Measurements from ENCODE around the gene RAB7B.
"Not testable (repeated sequence)": the region's sequence is repeated elsewhere in the genome, so short reads cannot be mapped to it uniquely, and the experiment has no call there.

RAB7B gene

DNA sequence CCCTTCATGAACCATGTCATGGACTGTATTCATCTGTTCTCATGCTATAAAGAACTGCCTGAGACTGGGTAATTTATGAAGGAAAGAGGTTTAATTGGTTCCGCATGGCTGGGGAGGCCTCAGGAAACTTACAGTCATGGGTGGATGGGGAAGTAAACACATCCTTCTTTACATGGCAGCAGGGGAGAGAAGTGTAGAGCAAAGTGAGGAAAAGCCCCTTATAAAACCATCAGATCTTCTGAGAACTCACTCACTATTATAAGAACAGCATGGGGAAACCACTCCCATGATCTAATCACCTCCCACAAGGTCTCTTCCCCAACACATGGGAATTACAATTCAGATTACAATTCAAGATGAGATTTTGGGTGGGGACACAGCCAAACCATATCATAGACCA is 6.6 kb downstream of the RAB7B start:
- DNase-seq (ENCODE audit: low read depth, low spot score): not testable (repeated sequence)

DNA sequence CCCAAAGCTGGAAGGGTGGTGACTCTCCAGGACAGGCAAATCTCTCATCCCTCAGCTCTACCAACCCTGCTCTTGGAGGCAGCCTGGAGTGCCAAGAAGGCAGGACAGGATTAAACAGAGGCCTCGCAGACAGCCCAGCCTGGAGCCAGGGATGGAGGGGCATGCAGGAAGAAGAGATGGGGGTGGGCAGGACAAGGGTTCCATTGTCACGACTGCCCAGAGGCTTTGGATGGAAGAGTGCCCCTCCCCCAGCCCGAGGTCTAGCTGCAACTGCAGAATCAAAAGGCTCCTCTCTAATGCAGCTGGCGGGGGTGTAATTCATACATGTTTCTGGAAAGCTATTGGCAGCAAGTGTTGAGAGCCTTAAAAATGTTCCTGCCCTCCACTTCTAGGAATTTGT is 8.8 kb downstream of the RAB7B start:
- DNase-seq (ENCODE audit: low read depth, low spot score): no peak

DNA sequence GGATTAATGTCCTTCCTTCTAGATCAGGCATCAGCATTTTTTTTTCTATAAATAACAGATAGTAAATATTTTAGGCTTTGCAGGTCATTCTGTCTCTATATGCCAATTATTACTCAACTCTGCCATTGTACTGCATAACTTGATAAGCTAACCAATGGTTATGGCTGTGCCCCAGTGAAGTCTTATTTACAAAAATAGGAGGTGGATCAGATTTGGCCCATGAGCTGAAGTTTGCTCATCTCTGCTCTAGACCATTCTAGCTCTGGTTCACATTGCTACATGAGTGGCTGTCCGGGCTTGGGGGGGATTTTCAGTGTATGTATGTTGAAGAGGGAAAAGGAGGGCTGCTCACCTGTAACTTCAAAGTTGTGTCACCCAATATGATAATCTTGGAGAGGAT is 10.1 kb downstream of the RAB7B start:
- DNase-seq (ENCODE audit: low read depth, low spot score): no peak

DNA sequence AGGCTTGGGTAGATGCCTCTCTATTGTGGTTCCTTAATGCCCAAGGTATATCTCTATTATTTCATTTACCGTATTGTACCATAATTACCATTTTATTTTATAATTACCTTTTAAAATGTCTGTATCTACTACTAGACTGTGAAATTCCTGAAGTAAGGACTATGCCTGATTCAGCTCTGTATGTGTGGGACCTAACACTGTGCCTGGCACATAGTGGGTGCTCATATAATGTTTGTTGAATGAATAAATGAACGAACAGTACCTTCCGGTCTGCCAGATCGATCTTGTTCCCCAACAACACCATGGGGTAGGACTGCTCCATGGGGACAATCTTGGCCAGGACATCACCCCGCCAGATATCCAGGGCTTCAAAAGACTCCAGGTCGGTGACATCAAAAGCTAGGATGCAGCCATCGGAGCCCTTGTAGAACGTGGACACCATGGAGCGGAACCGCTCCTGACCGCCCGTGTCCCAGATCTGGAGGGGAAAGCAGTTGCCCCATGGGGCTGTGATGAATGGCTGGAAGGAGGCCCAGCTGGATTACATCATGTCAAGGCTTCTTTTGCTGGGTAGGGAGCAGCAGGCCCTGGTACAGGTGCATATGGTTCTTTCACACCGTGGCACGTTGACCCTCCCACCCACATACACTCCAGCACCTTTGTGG is 10.8 kb downstream of the RAB7B start:
- no peak for DNase-seq (ENCODE audit: low read depth, low spot score)

DNA sequence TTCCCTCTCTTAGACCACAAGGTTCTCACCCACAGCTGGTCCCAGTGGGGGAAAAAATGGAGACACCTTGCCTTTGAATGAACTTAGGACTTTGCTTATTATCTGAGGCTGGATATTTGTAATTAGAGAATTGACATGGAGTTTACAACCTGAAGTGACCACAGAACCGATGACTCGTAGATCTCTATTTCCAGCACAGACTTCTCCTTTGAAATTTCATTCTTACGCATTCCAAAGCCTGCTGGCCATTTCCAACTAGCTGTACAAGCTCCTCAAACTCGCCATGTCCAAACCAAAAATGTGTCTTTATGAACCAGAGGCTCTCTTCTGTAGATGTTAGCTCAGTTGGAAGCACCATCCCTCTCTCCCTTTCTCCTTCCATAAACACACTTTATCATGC is 12.0 kb downstream of the RAB7B start:
- DNase-seq (ENCODE audit: low read depth, low spot score): no peak

DNA sequence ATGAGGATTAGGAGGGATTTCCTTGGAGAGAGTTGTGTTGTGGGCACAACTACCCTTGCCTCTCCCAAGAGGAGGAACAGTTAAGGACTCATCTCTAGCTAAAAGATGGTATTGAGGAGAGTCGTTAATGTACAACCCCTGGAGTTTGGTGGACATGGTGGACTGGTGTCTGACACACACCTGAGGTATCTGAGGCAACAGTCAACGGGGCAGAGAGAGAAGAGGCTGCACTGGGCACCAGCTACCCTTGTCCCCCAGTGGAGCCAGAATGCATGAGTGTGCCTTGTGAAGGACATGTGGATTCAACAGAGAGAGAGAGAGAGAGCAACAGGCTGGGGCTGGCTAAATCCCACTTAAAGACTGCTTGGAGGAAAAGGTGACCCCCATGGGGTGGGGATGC is 13.0 kb downstream of the RAB7B start:
- no peak for DNase-seq (ENCODE audit: low read depth, low spot score)

DNA sequence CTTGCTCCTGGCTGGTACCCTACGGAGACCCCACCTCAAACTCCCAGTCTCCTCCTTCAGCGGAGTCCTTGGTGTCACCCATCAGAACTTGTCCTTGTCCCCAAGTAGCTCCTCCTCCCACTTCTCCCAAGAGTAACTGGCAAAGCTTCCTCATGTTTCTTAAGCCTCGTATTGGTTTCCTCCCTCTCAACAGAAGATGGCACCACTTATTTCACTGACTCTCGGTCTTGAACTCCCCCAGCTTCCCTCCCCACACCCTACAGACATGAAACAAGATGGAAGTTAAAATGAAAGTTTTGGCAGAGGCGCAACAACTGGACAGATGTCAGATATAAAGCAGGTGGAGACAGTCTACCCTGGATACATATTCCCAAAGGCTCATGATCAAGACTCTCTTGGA is 13.4 kb downstream of the RAB7B start:
- DNase-seq (ENCODE audit: low read depth, low spot score): no peak

DNA sequence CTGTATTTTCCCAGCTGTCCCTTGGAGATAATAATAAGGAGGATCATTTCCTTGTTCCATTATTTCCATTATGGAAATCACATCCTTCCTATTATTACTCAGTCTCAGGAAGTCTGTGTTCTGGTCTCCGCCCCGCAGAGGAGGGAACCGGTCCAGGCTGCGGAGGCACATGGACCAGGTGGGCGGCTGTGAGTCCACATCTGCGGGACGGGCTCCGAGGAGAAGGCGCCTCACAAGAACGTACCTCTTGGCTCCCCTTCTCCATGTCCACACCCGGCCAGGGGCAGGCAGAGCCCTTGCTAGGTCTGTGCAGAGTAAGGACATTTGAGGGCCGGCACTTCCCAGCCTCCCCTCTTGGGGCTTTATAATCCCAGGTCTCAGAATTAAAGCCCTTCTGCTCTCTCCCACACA is 14.6 kb downstream of the RAB7B start:
- DNase-seq (ENCODE audit: low read depth, low spot score): no peak

DNA sequence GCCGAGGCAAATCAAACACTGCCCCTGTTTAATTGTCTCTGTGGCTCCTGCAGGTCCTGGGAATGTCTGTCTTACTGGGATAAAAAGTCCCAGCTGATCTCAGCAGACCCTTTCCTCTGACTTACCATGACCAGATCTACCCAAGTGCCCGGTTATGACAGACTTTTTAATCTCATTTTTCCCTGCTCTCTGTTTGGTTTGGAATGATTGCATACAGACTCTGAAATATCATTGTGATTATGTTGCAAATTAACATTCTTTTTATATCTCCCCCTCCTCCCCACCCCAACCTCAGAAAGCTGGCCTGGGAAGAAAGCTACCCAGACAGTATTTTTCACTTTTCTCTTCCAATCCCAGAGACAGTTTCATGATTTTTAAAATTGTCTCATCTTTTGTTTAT is 16.3 kb downstream of the RAB7B start:
- DNase-seq (ENCODE audit: low read depth, low spot score): no peak

DNA sequence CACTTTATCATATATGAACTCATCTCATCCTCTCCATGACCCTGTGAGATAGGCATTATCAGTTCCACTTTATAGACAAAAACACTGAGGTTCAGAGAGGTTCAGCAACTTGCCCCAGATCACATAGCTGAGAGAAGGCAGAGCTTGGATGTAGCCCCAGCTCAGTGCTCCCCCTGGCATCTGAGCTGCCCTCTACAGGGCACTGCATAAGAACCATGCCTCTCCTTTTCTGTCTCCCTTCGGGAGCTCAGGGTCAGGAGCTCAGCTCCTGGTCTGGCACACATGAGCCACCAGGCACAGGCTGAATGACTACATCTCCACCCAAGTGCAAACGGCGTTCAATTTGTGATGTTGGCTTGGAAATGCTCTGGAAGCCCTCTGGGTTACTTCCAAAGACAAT is 16.9 kb downstream of the RAB7B start:
- no peak for DNase-seq (ENCODE audit: low read depth, low spot score)

DNA sequence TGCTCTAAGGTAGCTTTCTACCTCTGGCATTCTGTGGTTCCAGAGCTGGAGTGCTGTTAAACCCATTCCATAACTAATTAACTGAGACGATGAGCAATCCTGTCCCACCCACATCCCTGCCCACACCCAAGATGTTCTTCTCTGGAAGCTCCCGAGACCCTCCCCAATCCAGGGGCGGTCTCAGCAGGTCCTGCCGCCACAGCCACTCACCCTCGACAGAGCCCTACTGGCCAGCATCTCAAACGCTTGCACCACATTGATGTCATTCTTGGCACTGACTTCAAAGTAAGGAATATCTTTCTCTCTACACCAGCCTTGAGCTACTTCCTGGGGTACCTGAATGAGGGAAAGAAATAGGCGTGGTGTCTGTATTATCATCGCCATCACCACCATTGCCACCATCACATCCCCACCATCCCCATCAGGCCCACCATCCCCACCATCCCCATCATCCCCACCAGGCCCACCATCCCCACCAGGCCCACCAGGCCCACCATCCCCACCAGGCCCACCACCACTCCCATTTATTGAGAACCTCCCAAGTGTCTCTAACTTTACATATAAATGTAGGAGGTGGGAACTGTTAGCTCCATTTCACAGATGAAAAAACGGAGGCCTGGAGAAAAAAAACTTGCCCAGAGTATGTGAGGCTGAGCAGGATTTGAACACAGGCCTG is 17.7 kb downstream of the RAB7B start:
- no peak for DNase-seq (ENCODE audit: low read depth, low spot score)

DNA sequence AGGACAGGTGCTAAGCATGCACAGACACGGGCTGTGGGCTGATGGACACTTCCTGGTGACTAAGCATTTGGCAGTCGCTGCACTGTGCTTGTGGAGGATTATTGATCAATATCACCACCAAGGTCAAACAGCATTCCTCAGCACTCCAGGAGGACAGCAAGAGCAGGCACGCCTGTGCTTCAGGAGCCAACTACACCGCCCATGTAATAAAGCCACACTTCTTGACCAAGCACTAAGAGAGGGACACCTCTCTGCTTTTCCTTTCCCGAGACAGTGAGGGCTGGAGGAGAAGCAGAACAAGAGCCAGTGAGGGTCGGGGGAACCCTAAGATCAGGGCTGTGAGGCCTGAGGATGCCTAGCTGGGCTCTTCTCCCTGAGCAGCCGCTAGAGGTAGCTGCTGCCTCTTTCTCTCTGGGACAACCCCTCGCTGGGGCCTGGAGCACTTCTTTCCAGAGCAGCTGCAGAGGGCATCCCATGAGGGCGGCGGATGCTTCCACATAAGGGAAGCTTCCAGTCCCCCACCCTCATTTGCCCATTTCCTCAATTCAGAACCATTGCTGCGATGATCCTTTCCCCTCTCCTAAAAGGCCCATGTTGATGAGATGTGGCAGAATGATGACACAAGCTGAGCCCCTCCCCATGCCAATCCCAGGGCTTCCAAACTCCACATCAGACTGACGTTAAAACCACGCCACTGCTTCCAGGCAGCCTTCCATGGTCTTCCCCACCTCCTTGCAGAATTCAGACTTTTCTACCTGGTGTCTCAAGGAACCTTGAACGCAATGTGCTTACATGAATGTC is 19.1 kb downstream of the RAB7B start:
- DNase-seq (ENCODE audit: low read depth, low spot score): no peak

DNA sequence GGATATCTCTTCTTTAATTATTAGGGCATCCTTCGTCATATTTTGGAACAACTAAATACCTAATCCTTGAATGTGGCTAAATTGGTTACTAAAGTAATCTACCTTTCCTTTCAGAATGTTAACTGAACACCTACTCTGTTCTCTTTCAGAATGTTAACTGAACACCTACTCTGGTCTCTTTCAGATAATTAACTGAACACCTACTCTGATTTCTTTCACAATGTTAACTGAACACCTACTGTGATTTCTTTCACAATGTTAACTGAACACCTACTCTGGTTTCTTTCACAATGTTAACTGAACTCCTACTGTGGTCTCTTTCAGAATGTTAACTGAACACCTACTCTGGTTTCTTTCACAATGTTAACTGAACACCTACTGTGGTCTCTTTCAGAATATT is 21.9 kb downstream of the RAB7B start:
- DNase-seq (ENCODE audit: low read depth, low spot score): no peak

DNA sequence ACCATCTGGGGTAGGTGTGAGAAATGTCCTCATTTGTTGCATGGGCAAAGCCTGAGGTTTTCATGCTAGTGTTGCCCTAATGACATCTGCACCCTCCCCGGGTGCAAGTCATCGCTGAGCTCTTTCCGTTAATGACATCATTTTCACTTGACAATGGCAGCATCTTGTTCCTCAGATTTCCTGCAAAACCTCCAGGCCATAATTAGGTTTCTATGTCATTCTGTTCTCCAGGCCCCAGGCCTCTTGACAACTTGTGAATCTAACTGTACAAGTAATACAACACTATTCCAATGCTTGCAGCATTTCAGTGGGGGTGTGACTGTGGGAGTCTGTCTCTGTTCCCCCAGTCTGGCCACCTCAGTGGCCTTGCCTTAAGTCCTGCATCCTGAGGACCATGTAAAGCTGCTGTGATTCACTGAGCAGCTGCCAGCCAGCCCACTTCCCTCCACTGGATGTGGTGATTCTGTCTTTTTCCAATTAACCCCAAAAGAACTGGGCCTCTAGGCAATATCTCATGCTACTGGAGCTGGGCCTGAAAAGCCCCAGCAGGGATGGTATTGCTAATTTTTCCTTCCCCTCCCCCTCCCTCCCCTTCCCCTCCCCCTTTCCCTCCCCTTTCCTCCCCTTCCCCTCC is 22.8 kb downstream of the RAB7B start:
- DNase-seq (ENCODE audit: low read depth, low spot score): no peak

DNA sequence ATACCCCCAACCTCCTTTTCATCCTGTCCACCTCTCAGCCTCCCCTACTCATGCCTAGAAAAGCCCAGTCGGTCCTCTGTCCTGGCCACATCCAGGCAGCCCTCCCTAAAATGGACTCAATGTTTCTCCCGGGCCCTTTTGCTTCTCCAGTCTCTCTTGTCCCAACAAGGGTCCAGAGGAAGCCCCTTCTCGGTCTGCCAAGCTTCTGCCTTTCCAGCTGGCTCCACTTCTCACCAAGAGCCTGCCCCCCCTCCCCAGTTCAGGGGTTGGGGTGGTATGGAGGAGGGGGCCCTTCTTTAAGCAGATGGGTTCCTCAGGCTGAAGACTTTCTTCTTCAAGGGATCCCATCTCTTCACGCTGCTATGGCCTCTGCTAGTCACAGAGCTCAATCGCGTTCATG is 23.9 kb downstream of the RAB7B start:
- DNase-seq (ENCODE audit: low read depth, low spot score): no peak

DNA sequence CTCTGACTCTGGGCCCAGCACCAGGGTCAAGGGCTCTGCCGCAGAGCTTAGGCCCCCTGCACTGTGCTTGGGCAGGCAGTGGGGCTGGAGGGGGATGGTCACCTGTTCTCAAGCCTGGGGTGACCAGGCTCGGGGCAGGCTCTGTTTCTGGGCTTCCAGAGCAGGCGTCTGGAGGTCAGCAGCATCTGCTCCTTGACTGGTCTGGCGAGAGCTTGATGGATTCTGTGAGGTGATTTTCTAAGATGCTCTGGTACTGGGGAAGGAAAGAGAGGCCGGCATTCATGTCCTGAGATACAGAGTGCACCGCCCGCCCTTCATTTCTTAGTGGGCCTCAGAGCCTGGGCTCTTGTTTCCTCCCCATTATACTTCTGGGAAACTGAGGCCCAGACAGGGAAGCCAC is 24.5 kb downstream of the RAB7B start:
- DNase-seq (ENCODE audit: low read depth, low spot score): no peak

DNA sequence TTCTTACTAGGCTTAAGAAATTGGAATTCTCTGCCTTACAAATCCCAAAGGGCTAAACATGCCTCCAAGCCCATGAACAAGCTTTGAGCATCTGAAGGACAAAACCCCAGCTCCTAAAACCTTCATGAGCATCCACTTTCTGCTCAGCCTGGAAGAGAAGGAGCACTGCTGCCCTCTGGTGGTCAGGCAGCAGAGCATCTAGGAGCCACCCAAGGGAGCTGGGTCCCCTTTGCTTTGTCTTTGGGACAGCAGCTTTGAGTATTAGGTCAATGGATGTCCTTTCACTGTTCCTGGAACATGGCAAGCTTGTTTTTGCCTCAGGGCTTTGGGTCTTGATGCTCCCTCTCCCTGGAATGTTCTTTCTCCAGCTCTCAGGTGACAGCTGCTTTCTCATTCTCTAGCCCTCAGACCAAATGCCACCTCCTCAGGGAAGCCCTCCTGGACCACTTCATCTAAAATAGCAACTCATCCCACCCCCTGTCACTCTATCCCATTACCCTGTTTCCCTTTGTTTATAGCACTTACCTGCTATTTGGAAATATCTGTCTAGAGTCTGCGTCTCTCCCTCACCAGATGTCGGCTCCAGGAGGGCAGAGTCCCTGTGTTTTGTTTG is 25.7 kb downstream of the RAB7B start:
- no peak for DNase-seq (ENCODE audit: low read depth, low spot score)

DNA sequence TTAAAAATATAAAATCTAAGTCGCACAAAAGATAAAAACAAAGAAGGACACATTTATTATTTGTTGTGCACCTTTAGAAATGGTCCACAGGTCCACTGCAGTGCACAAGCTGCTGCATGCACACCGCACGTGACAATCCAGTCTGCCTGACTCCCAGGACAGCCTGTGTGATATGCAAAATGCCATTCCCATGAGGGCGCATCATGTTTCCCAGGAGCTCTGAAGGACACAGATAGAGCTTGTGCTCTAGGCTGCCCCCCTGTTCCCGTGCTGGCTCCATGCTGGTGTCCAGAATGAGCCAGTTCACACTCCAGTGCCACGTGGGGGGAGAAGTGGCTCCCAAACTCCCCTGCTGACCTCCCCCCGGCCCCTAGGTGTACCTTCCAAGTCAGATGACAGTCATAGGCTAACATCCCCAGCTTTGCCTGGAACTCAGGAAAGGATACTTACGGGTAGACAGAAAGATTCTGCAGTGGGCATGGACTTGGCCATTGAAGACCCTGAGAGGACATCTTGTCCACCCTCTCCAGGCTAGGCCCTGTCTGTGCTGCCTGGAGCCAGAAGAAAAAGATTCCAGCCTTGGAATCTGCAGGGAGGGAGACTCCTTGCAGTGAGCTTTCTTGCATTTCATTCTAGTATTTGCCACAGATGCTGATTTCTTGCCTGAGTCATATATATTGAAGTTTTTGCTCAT is 26.3 kb downstream of the RAB7B start:
- DNase-seq (ENCODE audit: low read depth, low spot score): no peak

DNA sequence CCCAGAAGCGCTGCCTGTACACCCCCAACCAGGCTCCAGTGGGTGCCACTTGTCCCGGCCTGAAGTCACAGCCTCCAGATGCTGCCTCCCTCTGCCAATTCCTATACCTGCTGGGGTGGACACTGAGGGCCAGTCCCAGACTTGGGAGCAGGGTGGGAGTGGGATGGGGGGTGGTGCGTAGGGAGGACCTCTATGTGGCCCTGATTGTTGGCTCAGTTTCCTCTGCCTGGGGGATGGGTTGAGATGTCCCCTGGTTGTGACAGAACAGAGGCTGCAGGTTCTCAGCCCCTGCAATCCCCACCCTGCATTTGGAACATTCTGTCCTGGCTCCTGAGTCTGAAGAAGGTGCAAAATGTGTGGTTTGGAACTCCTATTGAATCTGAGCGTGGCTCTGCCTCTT is 27.2 kb downstream of the RAB7B start:
- no peak for DNase-seq (ENCODE audit: low read depth, low spot score)

DNA sequence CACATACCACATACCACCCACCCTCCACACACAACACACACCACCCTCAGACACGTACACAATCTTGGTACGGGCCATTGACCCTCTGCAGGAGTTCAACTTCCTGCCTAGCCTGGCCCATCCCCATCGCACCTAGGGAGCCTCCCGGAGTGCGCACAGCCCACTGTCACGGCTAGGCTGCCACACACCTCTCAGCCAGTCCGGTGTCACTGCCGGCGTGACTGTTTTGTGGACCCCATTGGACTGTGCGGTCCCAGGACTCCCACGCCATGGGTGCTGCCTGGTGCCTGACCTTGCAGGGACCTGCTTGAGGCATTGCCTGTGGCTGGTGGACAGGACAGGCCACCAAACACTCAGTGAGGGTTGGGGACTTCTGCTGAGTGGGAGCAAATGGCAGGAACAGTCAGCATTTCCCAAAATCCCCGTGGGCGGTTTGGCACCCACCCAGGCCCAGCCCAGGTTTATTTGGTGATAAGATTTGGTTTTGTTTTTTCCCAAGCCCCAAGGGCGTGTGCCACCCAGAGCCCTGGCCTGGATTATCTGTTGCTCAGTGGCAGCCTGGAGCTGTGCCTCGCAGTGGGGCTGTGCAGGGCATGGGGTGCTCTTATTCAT is 27.7 kb downstream of the RAB7B start:
- DNase-seq (ENCODE audit: low read depth, low spot score): no peak

DNA sequence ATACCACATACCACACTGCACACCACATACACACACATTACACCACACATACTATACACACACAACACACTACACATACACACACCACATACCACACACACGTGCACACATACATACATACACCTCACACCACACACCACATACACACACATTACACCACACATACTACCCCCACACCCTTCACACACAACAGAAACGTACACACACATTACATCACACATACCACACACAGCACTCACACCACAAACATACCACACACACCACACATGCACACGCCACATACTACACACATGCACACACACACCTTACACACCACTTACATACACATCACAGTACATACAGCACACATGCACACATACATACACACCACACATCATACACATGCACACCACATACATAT is 28.5 kb downstream of the RAB7B start:
- no peak for DNase-seq (ENCODE audit: low read depth, low spot score)
